H54 (cell line): ENCODE data around the gene PABPC4L.
A peak's percentile ranks its signal among the peaks of the same experiment; 100 is the strongest.
"Not testable (repeated sequence)": the region's sequence is repeated elsewhere in the genome, so short reads cannot be mapped to it uniquely, and the experiment has no call there.

Source experiments
- DNase-seq: peaks from one replicate; pipeline ENCODE4 v3.0.0; 2011; ENCODE audit warnings: low spot score, mixed read lengths; ENCODE audit not compliant: insufficient read length
- FAIRE-seq: peaks from 3 replicates; lab custom pipeline; 2011; peaks lifted over from hg19 to GRCh38; lab: Jason Lieb, UNC
- POLR2A ChIP-seq: IDR thresholded peaks from 2 replicates; pipeline ENCODE4 v1.6.1; 2011; ENCODE audit warnings: low read depth, mild to moderate bottlenecking, low read length

The PABPC4L gene

DNA sequence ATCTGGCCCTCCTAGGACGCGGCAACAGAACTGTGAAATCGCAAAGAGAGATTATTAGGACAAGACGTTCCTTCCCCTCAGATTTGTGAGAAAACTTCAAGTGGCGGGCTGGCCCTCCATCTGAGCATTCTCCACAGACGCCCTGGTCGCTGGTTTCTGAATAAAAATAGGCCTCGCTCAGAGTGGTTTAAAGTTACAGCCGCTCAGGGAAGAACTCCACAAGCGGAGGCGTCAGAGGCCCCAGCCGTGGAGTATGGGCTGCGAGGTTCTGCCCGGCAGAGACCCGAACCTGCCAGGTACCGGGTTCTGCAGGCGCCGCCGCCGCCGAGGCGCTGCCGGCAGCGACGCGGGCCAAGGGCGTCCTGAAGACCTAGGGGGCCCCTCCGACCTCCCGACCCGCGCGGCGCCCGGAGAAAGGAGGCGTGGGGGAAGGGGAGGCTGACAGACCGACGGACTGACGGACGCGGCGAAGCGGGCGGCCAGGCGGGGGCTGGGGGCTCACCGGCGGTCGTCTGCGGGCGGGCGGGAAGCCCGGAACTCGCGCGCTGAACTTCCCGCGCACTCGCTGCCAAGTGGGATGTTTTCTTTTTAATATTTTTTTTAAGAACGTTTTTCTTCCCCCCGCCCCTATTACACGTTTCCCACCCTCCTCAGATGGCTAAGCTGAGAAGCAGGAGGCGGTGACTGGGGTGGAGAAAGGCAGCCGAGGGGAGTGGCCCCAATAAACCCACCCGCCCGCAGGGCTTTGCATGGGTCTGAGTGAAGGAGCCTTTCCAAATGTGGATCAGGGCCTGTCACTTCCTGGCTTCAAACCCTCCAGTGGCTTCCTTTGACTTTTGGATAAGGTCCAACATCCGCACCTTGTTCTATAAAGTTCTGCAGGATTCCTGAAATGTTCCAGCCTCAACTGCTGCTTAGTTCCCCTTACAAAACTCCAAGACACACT is at the start of gene PABPC4L:
PABPC4L (minus strand) TSS at position 574 of the 946 bp plus-strand sequence. CDS start 770 bp downstream, outside the sequence.
- no peak for FAIRE-seq
- TF ChIP-seq POLR2A, result no peak
- peak; percentile 23 for DNase-seq

GRCh38 chr4:134251322-134251721 is 49.7 kb upstream of the PABPC4L start:
- no peak for TF ChIP-seq POLR2A
- FAIRE-seq (no peak), DNase-seq (no peak)

DNA sequence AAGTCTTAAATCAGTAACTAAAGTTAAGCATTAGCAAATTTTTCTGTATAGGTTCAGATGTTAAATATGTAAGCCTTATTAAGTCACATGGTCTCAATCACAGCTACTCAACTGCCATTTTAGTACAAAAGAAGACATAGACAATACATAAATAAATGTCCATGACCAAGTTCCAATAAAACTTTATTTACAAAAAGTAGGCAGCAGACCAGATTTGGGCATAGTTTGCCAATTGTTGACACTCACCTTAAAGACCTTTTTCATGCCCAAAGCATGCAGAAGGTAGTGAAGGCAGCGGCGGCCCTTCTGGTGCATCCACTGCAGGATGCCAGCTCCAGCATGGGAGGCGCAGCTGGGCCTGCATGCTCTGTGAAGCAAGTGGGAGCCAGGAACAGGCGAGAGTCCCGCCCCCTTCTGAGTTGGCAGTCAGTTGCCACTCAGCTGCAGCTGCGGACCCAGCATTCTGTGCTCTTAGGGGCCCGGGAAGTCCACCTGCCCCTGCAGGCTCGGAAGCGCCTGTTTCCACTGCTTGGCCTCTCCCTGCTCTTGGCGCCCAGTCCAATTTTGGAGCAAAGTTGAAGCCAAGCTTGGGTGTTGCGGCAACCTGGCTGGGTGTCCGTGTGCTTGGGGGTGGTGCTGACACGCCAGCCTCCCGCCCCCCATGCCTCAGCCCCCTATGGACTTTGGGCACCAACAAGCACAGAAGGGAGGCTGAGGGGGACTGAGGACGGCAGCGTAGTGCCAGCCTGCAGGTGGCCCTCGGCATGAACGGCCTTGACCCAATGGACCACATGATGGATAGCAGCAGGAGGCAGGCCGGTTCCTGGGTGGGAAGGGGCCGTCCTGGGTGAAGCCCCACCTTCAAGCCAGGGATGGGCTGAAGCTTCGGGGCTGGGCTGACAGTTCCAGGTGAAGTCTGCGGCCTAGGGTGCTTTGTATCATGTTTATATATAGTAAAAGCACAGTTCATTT is 42.4 kb upstream of the PABPC4L start:
- no peak for FAIRE-seq

GRCh38 chr4:134219043-134219442 is 17.5 kb upstream of the PABPC4L start:
- TF ChIP-seq POLR2A, result no peak
- DNase-seq, result no peak
- no peak for FAIRE-seq

More for the DNA sequence above, 42.4 kb upstream of the PABPC4L start:
- TF ChIP-seq POLR2A, result no peak
- no peak for DNase-seq

DNA sequence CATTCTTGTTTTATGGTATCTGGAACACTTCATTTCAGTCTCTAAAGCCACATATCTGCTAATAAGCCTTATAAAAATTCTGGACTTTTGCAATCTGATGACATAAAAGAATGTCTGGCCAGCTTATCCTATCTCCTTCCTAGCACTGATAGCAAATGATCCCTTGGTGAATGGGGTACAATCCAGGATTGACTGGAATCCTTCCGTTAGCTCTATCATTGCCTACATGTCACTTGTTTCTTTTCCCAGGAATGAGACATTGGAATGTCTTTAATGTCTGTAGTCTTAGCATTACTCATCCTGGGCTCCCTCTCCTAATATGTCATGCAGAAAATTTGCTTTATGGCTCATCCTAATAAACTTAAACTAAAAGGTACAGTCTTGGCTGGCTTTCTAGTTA is 14.8 kb upstream of the PABPC4L start:
- DNase-seq (no peak), FAIRE-seq (no peak)
- no peak for TF ChIP-seq POLR2A

DNA sequence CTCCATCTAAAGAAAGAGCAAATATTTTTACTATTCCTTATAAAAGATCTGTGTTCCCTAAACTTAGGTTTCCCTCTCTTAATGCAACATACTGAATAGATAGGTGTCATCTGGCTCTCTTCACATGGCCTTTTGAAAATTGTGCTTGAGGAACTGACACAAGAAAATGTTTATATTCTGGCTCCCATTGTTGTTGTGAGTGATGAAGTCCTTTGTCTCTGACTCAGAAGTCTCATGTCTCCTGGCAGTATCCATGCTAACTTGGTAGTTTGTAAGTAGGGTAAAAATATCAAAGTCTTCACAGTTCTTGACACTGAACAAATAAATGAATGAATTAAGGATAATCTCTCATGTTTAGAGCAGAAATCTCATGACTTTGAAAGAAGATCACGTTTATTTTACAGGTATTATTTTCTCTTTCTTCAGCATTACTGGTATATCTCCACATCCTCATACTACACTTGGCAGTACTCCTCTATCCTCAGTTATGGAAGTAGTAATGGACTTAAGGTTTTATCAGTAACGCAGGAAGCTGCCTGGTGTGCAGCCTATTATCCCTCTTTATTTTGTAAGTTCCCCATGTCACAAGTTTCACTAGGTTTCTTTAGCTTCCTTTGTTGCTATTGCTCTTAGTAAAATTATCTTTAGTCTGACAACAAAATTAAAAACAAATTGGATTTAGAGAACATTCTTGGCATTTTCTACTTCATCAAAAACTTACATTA is 14.2 kb upstream of the PABPC4L start:
- DNase-seq (no peak), FAIRE-seq (no peak)
- TF ChIP-seq POLR2A, result no peak

DNA sequence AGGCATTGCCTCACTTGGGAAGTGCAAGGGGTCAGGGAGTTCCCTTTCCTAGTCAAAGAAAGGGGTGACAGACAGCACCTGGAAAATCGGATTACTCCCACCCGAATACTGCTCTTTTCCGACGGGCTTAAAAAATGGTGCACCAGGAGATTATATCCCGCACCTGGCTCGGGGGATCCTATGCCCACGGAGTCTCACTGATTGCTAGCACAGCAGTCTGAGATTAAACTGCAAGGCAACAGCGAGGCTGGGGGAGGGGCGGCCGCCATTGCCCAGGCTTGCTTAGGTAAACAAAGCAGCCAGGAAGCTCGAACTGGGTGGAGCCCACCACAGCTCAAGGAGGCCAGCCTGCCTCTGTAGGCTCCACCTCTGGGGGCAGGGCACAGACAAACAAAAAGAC is 6.4 kb upstream of the PABPC4L start:
- FAIRE-seq, DNase-seq: not testable (repeated sequence)

- no peak for FAIRE-seq
These were observed 772 bp upstream of the PABPC4L start for GRCh38 chr4:134202166-134202956.

GRCh38 chr4:134200811-134201215 is 776 bp downstream of the PABPC4L start:
- DNase-seq, result no peak
- FAIRE-seq, result no peak
- TF ChIP-seq POLR2A, result 0 out of 2 replicates have a peak, but pooled peaks have one; percentile 9

More at GRCh38 chr4:134202166-134202956, 772 bp upstream of the PABPC4L start:
- no peak for TF ChIP-seq POLR2A
- no peak for DNase-seq

DNA sequence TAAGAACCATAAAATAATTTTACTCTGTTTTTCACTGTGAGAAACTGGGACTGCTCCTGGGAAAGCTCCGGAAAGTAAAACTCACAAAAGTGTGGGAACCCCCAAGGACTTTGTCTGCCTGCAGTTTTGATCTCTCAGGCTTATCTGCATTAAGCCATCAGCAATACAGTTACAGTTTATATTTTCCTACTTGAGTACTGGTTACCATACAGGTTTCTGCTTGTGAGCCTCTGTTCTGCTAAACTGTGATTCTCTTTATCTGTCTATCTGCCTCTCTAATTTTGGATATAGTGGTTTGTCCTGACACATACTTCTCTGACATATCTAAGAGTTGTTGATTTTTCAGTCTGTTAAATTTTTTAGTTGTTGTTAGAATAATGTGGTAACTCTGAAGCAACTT is 11.6 kb downstream of the PABPC4L start:
- no peak for TF ChIP-seq POLR2A
- FAIRE-seq, result no peak
- DNase-seq, result no peak

DNA sequence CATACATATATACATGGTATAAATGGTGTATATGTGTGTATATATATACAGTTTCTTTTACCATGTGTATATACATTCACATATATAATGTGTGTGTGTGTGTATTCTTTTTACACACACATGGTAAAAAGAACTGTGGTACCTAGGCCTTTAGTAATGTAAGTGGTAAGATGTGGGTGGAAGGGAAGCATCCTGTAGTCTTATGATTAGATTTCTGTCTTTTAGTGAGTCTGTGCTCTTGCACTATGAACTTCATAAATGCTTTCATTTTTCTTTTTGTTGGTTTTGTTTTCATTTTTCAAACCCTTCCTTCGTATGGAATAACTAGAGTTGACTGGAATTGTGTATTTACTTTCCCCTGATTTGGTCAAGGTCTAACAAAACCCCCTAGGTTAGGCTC is 12.1 kb downstream of the PABPC4L start:
- no peak for TF ChIP-seq POLR2A
- FAIRE-seq, result no peak

GRCh38 chr4:134178706-134179105 is 22.9 kb downstream of the PABPC4L start:
- TF ChIP-seq POLR2A, result no peak
- FAIRE-seq (no peak), DNase-seq (no peak)

More for the DNA sequence above, 12.1 kb downstream of the PABPC4L start:
- DNase-seq, result no peak

GRCh38 chr4:134174271-134174670 is 27.3 kb downstream of the PABPC4L start:
- TF ChIP-seq POLR2A, result no peak
- no peak for FAIRE-seq
- no peak for DNase-seq
